Muscle of arm (tissue), 12 donors: ENCODE results near the gene MTX1. TPM values are rescaled to one million over a fixed set of nuclear protein-coding genes. Genes with fewer than 3 reads are reported as not detected.
"Not testable (repeated sequence)": the region's sequence is repeated elsewhere in the genome, so short reads cannot be mapped to it uniquely, and the experiment has no call there.

ENCODE experiments used
- DNase-seq: peaks from one replicate; pipeline ENCODE4 v3.0.0-alpha.2; 2013
- polyA plus RNA-seq, 12 donors: library from polyadenylated mRNA; unstranded; fragments of 120-200 nt; gene quantifications; one replicate each; pipeline ENCODE4 v1.2.1, GENCODE V29; 2013; ENCODE audit not compliant: insufficient read length in 12 of 12

Gene MTX1
- polyA plus RNA-seq, 12 donors, result 12.7 to 23.0 (median 19.0) TPM; not detected in 1

- no peak for DNase-seq
These were observed 21.6 kb upstream of the MTX1 start for GRCh38 chr1:155186794-155187455.

- no peak for DNase-seq
These were observed 21.0 kb upstream of the MTX1 start for GRCh38 chr1:155187456-155187891.

- no peak for DNase-seq
These were observed 20.2 kb upstream of the MTX1 start for GRCh38 chr1:155188268-155188667.

- not testable (repeated sequence) for DNase-seq
These were observed 18.6 kb upstream of the MTX1 start for GRCh38 chr1:155189926-155190325.

- DNase-seq, result no peak
These were observed 16.6 kb upstream of the MTX1 start for GRCh38 chr1:155191904-155192303.

- DNase-seq, result no peak
These were observed 15.9 kb upstream of the MTX1 start for GRCh38 chr1:155192346-155193274.

GRCh38 chr1:155193275-155193990, 15.1 kb upstream of the MTX1 start:
- DNase-seq, result peak; percentile 92

GRCh38 chr1:155193991-155194240, 14.6 kb upstream of the MTX1 start:
- DNase-seq, result not testable (repeated sequence)

- DNase-seq, result no peak
These were observed 13.0 kb upstream of the MTX1 start for GRCh38 chr1:155195201-155196102.

GRCh38 chr1:155196103-155196892, 12.2 kb upstream of the MTX1 start:
- no peak for DNase-seq

- no peak for DNase-seq
These were observed 11.4 kb upstream of the MTX1 start for GRCh38 chr1:155196893-155197638.

GRCh38 chr1:155197901-155198546, 10.5 kb upstream of the MTX1 start:
- no peak for DNase-seq

- no peak for DNase-seq
These were observed 10.0 kb upstream of the MTX1 start for GRCh38 chr1:155198547-155198906.

- DNase-seq, result no peak
These were observed 8.7 kb upstream of the MTX1 start for GRCh38 chr1:155199792-155200191.

GRCh38 chr1:155200920-155201319, 7.6 kb upstream of the MTX1 start:
- no peak for DNase-seq

- no peak for DNase-seq
These were observed 6.3 kb upstream of the MTX1 start for GRCh38 chr1:155202198-155202597.

GRCh38 chr1:155202731-155203515, 5.6 kb upstream of the MTX1 start:
- DNase-seq, result no peak

- DNase-seq, result no peak
These were observed 3.5 kb upstream of the MTX1 start for GRCh38 chr1:155205035-155205434.
